Prostate gland (tissue), 2 donors: ENCODE results near the gene CYP4F12.

Experiments used
- POLR2A ChIP-seq: fragments of 450-650 bp; IDR thresholded peaks from one replicate; pipeline ENCODE4 v1.6.1; 2016; ENCODE audit warnings: antibody characterized with exemption, mild to moderate bottlenecking
- TF ChIP-seq, protein P1 (sequence below), 4 experiments: fragments of 200-600 bp in 2 of 4; fragments of 450-650 bp in 2 of 4; sonication (generic) in 2 of 4; IDR thresholded peaks; 1 replicate in 3 of 4; 2 replicates in 1 of 4; pipeline ENCODE4 v1.5.1; 2016 to 2019; ENCODE audit warnings: antibody characterized with exemption in 4 of 4, mild to moderate bottlenecking in 2 of 4, moderate library complexity in 2 of 4

DNA sequence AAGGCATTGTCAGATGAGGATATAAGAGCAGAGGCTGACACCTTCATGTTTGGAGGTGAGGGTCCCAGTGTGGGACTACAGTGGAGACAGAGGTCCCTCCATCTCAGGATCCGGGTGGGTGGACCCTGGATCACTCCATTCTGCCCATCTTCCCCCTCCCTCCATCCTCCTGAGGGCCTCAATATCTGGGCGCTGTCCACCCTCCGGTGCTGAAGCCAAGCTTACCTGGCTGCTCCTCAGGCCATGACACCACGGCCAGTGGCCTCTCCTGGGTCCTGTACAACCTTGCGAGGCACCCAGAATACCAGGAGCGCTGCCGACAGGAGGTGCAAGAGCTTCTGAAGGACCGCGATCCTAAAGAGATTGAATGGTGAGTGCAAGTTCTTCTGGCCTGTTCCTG is 11.9 kb downstream of the CYP4F12 start:
- TF ChIP-seq, protein P1, sequence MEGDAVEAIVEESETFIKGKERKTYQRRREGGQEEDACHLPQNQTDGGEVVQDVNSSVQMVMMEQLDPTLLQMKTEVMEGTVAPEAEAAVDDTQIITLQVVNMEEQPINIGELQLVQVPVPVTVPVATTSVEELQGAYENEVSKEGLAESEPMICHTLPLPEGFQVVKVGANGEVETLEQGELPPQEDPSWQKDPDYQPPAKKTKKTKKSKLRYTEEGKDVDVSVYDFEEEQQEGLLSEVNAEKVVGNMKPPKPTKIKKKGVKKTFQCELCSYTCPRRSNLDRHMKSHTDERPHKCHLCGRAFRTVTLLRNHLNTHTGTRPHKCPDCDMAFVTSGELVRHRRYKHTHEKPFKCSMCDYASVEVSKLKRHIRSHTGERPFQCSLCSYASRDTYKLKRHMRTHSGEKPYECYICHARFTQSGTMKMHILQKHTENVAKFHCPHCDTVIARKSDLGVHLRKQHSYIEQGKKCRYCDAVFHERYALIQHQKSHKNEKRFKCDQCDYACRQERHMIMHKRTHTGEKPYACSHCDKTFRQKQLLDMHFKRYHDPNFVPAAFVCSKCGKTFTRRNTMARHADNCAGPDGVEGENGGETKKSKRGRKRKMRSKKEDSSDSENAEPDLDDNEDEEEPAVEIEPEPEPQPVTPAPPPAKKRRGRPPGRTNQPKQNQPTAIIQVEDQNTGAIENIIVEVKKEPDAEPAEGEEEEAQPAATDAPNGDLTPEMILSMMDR (IDR thresholded peaks at IDR 0.05), result no peak
- no peak for TF ChIP-seq POLR2A
